AG04450 (cell line): ENCODE results near the gene SMCR8. TPM values are rescaled to one million over a fixed set of nuclear protein-coding genes. Genes with fewer than 3 reads are reported as not detected.
"Not testable (repeated sequence)": the region's sequence is repeated elsewhere in the genome, so short reads cannot be mapped to it uniquely, and the experiment has no call there.

Experiments used
- CTCF ChIA-PET: fragments of 300-600, 350-600 bp; formaldehyde crosslinking; extraction: SDS; loops from one replicate; lab custom pipeline; 2022; ENCODE audit warnings: antibody characterized with exemption, inconsistent platforms; lab: Charles Lee
- POLR2A ChIA-PET: fragments of 350-600 bp; formaldehyde crosslinking; extraction: SDS; loops from one replicate; lab custom pipeline; 2021; ENCODE audit warnings: antibody characterized with exemption, inconsistent platforms; lab: Yijun Ruan, JAX
- DNase-seq: peaks from one replicate; pipeline ENCODE4 v3.0.0-alpha.2; 2011; ENCODE audit warnings: low read depth, low spot score
- H3K27ac ChIP-seq: one replicate; pipeline ENCODE4 v1.5.1; 2012; ENCODE audit warnings: low read depth, low read length, control low read depth
- H3K27me3 ChIP-seq: one replicate; pipeline ENCODE4 v1.6.0; 2012; ENCODE audit warnings: low read length; ENCODE audit not compliant: control insufficient read depth, insufficient read depth
- H3K4me3 ChIP-seq: 2 replicates; pipeline ENCODE4 v1.5.1; 2011; ENCODE audit warnings: mild to moderate bottlenecking, low read depth, low read length, control low read depth
- H3K9me3 ChIP-seq: 2 replicates; pipeline ENCODE4 v1.5.1; 2012; ENCODE audit warnings: low read length; ENCODE audit not compliant: control insufficient read depth, insufficient read depth
- CTCF ChIP-seq: IDR thresholded peaks from 2 replicates; pipeline ENCODE4 v1.5.1; 2011; ENCODE audit warnings: low read depth, low read length, control low read depth, inconsistent platforms
- polyA plus RNA-seq: library from polyadenylated mRNA; depleted of rRNA; stranded (reverse); fragments of >200 nt; gene quantifications from 2 replicates; pipeline ENCODE4 v1.2.3, GENCODE V29; 2011

The SMCR8 gene
- polyA plus RNA-seq, 1 experiment: 8.5 TPM

DNA sequence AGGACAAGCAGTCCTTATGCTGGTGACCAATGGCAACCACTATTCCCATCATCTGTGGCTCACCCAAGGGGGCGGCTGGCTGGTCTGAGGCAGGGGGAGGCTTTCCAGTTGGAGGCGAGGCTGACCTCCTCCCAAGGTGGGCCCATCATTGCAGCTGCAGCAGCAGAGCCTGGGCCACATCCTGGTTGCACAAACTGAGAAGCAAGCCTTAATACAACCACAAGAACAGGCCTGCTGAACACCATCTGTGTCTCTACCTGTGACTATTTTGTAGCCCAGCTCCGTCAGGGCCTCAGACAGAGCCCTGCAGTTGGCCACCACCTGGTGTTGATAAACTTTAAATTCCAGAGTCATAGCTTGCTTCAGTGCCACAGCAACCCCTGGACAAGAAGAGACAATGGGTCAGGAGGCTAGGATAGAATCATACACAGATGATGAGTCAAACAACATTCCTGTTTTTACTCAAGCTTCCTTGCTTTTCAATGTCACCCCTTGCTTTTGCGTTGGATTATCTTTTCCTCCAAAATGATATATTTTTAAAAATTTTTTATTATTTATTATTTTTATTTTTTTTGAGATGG is 17.9 kb downstream of the SMCR8 start:
- ChIA-PET POLR2A (no interaction called here), CTCF (no interaction called here)
- Histone ChIP-seq H3K4me3 (no peak overlapping the region), H3K27me3 (no peaks in the 10 kb centered on the region), H3K27ac (peak overlapping the region; percentile 31), H3K9me3 (no peaks in the 10 kb centered on the region)
- no peak for TF ChIP-seq CTCF
- DNase-seq: no peak

- H3K4me3 ChIP-seq, POLR2A ChIA-PET, DNase-seq, H3K27me3 ChIP-seq, H3K27ac ChIP-seq, CTCF ChIA-PET, H3K9me3 ChIP-seq: not testable (repeated sequence)
Observed at GRCh38 chr17:18338158-18338557, 23.1 kb downstream of the SMCR8 start.

- ChIA-PET CTCF (no interaction called here), POLR2A (no interaction called here)
- no peaks in the 10 kb centered on the region; the same call in 1 of the 2 replicates for H3K9me3 ChIP-seq
- DNase-seq: no peak
- no peak overlapping the region for H3K27ac ChIP-seq
- H3K4me3 ChIP-seq: no peak overlapping the region
- no peak for TF ChIP-seq CTCF
- no peaks in the 10 kb centered on the region for H3K27me3 ChIP-seq
Observed at GRCh38 chr17:18339933-18340332, 24.8 kb downstream of the SMCR8 start.

GRCh38 chr17:18344021-18344420 is 28.9 kb downstream of the SMCR8 start:
- POLR2A ChIA-PET: no interaction called here
- Histone ChIP-seq H3K27ac (no peak overlapping the region), H3K9me3 (no peaks in the 10 kb centered on the region; the same call in 1 of the 2 replicates), H3K4me3 (no peak overlapping the region), H3K27me3 (no peaks in the 10 kb centered on the region)
- CTCF ChIA-PET: interaction anchor here (0.7 kb wide), 1 partner anchor 16 kb away, joined by 3 read pairs; no protein-coding TSS in a partner anchor
- DNase-seq: no peak
- no peak for TF ChIP-seq CTCF

- no peak for TF ChIP-seq CTCF
- ChIA-PET POLR2A (no interaction called here), CTCF (no interaction called here)
- DNase-seq: no peak
- Histone ChIP-seq H3K27me3 (no peaks in the 10 kb centered on the region), H3K27ac (no peak overlapping the region), H3K9me3 (no peaks in the 10 kb centered on the region), H3K4me3 (no peak overlapping the region)
Observed at GRCh38 chr17:18353541-18353940, 38.4 kb downstream of the SMCR8 start.
